Mammary epithelial cell (primary cell): ENCODE data around the gene NFATC4.
"Not testable (repeated sequence)": the region's sequence is repeated elsewhere in the genome, so short reads cannot be mapped to it uniquely, and the experiment has no call there.

Experiments
- EZH2 ChIP-seq: IDR thresholded peaks from 2 replicates; pipeline ENCODE4 v1.6.1; 2012; ENCODE audit warnings: low read length, inconsistent platforms, borderline replicate concordance
- TF ChIP-seq, protein P1 (sequence below), 2 donors: IDR thresholded peaks in 1 of 2; conservative IDR thresholded peaks in 1 of 2; 2 replicates each; pipeline ENCODE4 v1.5.1; 2011 to 2012; ENCODE audit warnings: inconsistent platforms in 2 of 2, low read length in 2 of 2, mild to moderate bottlenecking in 2 of 2, control low read depth in 1 of 2, low read depth in 1 of 2; ENCODE audit not compliant: insufficient read depth in 1 of 2; ENCODE audit errors: extremely low read depth in 1 of 2

- TF ChIP-seq, protein P1, sequence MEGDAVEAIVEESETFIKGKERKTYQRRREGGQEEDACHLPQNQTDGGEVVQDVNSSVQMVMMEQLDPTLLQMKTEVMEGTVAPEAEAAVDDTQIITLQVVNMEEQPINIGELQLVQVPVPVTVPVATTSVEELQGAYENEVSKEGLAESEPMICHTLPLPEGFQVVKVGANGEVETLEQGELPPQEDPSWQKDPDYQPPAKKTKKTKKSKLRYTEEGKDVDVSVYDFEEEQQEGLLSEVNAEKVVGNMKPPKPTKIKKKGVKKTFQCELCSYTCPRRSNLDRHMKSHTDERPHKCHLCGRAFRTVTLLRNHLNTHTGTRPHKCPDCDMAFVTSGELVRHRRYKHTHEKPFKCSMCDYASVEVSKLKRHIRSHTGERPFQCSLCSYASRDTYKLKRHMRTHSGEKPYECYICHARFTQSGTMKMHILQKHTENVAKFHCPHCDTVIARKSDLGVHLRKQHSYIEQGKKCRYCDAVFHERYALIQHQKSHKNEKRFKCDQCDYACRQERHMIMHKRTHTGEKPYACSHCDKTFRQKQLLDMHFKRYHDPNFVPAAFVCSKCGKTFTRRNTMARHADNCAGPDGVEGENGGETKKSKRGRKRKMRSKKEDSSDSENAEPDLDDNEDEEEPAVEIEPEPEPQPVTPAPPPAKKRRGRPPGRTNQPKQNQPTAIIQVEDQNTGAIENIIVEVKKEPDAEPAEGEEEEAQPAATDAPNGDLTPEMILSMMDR (conservative IDR thresholded peaks at IDR 0.05 in 1 of 2, IDR thresholded peaks at IDR 0.05 in 1 of 2; ENCODE audit: extremely low read depth in 1 of 2, insufficient read depth in 1 of 2, low read depth in 1 of 2, low read length in 2 of 2) = peak in 1 of 2 donors; percentile 45
- not testable (repeated sequence) for TF ChIP-seq EZH2
Observed at GRCh38 chr14:24327914-24328313, 40.1 kb upstream of the NFATC4 start.
